Measurements from ENCODE around the gene CASZ1. TPM values are rescaled to one million over a fixed set of nuclear protein-coding genes. Genes with fewer than 3 reads are reported as not detected.

CASZ1 gene
- total and polyA plus RNA-seq, 2 experiments from 2014 or later, result 6.2 to 6.7 TPM

DNA sequence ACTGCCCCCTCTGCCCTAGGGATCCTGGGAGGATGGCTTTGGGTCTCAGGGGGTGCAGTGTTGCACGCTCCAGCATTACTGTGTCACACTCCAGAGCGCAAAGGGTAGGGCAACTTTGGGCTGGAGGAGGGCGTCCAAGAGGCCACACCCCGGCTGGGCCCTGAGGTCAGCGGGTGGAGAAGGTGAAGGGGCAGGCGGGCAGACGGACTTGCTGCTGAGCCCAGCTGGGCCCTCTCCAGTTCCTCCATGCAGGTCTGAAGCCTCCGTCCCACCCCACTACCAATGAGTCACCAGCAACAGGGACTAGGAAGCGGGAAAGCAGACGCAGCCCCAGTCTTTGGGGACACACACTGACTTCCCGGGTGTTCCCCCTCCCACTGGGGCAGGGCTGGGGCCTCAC is 116.0 kb downstream of the CASZ1 start:
- Mint-ChIP-seq H3K9me3 (no peaks in the 10 kb centered on the region; the same call in 1 of the 3 replicates), H3K27ac (no peak overlapping the region), H3K4me3 (no peak overlapping the region), H3K4me1 (peaks cover 65% of the 10 kb centered on the region), H3K27me3 (ENCODE audit: insufficient read depth, low read depth, poor library complexity) (peaks cover 16% of the 10 kb centered on the region), H3K36me3 (ENCODE audit: low read depth) (no peaks in the 10 kb centered on the region)
- H3K4me1 ChIP-seq (ENCODE audit: insufficient read depth), result peaks cover 40% of the 10 kb centered on the region
- no peaks in the 10 kb centered on the region for H4K20me1 ChIP-seq (replicated peaks; ENCODE audit: insufficient read depth)
- no peaks in the 10 kb centered on the region for H3K79me2 ChIP-seq (replicated peaks; ENCODE audit: insufficient read depth)
- no peak for DNase-seq (ENCODE audit: low spot score)
- no peaks in the 10 kb centered on the region for H3K27me3 ChIP-seq (ENCODE audit: insufficient read depth)
- H3K36me3 ChIP-seq (ENCODE audit: insufficient read depth), result no peaks in the 10 kb centered on the region
- no peak overlapping the region for H2AFZ ChIP-seq
- no peak overlapping the region for H3K4me2 ChIP-seq
- H3K27ac ChIP-seq (ENCODE audit: low read depth), result no peak overlapping the region
- TF ChIP-seq, protein P1, sequence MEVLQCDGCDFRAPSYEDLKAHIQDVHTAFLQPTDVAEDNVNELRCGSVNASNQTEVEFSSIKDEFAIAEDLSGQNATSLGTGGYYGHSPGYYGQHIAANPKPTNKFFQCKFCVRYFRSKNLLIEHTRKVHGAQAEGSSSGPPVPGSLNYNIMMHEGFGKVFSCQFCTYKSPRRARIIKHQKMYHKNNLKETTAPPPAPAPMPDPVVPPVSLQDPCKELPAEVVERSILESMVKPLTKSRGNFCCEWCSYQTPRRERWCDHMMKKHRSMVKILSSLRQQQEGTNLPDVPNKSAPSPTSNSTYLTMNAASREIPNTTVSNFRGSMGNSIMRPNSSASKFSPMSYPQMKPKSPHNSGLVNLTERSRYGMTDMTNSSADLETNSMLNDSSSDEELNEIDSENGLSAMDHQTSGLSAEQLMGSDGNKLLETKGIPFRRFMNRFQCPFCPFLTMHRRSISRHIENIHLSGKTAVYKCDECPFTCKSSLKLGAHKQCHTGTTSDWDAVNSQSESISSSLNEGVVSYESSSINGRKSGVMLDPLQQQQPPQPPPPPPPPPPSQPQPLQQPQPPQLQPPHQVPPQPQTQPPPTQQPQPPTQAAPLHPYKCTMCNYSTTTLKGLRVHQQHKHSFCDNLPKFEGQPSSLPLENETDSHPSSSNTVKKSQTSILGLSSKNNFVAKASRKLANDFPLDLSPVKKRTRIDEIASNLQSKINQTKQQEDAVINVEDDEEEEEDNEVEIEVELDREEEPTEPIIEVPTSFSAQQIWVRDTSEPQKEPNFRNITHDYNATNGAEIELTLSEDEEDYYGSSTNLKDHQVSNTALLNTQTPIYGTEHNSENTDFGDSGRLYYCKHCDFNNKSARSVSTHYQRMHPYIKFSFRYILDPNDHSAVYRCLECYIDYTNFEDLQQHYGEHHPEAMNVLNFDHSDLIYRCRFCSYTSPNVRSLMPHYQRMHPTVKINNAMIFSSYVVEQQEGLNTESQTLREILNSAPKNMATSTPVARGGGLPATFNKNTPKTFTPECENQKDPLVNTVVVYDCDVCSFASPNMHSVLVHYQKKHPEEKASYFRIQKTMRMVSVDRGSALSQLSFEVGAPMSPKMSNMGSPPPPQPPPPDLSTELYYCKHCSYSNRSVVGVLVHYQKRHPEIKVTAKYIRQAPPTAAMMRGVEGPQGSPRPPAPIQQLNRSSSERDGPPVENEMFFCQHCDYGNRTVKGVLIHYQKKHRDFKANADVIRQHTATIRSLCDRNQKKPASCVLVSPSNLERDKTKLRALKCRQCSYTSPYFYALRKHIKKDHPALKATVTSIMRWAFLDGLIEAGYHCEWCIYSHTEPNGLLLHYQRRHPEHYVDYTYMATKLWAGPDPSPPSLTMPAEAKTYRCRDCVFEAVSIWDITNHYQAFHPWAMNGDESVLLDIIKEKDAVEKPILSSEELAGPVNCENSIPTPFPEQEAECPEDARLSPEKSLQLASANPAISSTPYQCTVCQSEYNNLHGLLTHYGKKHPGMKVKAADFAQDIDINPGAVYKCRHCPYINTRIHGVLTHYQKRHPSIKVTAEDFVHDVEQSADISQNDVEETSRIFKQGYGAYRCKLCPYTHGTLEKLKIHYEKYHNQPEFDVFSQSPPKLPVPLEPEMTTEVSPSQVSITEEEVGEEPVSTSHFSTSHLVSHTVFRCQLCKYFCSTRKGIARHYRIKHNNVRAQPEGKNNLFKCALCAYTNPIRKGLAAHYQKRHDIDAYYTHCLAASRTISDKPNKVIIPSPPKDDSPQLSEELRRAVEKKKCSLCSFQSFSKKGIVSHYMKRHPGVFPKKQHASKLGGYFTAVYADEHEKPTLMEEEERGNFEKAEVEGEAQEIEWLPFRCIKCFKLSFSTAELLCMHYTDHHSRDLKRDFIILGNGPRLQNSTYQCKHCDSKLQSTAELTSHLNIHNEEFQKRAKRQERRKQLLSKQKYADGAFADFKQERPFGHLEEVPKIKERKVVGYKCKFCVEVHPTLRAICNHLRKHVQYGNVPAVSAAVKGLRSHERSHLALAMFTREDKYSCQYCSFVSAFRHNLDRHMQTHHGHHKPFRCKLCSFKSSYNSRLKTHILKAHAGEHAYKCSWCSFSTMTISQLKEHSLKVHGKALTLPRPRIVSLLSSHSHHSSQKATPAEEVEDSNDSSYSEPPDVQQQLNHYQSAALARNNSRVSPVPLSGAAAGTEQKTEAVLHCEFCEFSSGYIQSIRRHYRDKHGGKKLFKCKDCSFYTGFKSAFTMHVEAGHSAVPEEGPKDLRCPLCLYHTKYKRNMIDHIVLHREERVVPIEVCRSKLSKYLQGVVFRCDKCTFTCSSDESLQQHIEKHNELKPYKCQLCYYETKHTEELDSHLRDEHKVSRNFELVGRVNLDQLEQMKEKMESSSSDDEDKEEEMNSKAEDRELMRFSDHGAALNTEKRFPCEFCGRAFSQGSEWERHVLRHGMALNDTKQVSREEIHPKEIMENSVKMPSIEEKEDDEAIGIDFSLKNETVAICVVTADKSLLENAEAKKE (CRISPR knock-in tag; IDR thresholded peaks at IDR 0.05), result no peak
- TF ChIP-seq EZH2phosphoT487 (IDR thresholded peaks at IDR 0.05; ENCODE audit: unreplicated experiment) (no peak), STAT1 (IDR thresholded peaks at IDR 0.05; ENCODE audit: unreplicated experiment) (no peak), JUNB (IDR thresholded peaks at IDR 0.05; ENCODE audit: unreplicated experiment) (no peak), NANOG (IDR thresholded peaks at IDR 0.05; ENCODE audit: borderline replicate concordance) (no peak), POLR2AphosphoS5 (IDR thresholded peaks at IDR 0.05; ENCODE audit: low read depth) (no peak), ZNF114 (CRISPR knock-in tag; IDR thresholded peaks at IDR 0.05) (no peak)
- TF ChIP-seq, protein P2, sequence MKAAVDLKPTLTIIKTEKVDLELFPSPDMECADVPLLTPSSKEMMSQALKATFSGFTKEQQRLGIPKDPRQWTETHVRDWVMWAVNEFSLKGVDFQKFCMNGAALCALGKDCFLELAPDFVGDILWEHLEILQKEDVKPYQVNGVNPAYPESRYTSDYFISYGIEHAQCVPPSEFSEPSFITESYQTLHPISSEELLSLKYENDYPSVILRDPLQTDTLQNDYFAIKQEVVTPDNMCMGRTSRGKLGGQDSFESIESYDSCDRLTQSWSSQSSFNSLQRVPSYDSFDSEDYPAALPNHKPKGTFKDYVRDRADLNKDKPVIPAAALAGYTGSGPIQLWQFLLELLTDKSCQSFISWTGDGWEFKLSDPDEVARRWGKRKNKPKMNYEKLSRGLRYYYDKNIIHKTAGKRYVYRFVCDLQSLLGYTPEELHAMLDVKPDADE (IDR thresholded peaks at IDR 0.05), result no peak
- TF ChIP-seq, protein P3, sequence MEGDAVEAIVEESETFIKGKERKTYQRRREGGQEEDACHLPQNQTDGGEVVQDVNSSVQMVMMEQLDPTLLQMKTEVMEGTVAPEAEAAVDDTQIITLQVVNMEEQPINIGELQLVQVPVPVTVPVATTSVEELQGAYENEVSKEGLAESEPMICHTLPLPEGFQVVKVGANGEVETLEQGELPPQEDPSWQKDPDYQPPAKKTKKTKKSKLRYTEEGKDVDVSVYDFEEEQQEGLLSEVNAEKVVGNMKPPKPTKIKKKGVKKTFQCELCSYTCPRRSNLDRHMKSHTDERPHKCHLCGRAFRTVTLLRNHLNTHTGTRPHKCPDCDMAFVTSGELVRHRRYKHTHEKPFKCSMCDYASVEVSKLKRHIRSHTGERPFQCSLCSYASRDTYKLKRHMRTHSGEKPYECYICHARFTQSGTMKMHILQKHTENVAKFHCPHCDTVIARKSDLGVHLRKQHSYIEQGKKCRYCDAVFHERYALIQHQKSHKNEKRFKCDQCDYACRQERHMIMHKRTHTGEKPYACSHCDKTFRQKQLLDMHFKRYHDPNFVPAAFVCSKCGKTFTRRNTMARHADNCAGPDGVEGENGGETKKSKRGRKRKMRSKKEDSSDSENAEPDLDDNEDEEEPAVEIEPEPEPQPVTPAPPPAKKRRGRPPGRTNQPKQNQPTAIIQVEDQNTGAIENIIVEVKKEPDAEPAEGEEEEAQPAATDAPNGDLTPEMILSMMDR (conservative IDR thresholded peaks at IDR 0.05; ENCODE audit: low read depth in 2 of 2), result no peak
- H3K9me2 ChIP-seq (ENCODE audit: insufficient read depth), result no peaks in the 10 kb centered on the region
- no peak overlapping the region for H3K4me3 ChIP-seq
- no peaks in the 10 kb centered on the region for H3F3A ChIP-seq (replicated peaks; ENCODE audit: low read depth)
- no peak for ATAC-seq
